GM10847 (cell line): Measurements from ENCODE around the gene ENTPD6.

Source experiments
- POLR2A ChIP-seq: IDR thresholded peaks from 2 replicates; pipeline ENCODE4 v1.6.1; 2011; ENCODE audit not compliant: insufficient read length; ENCODE audit errors: extremely low read depth

Gene ENTPD6

DNA sequence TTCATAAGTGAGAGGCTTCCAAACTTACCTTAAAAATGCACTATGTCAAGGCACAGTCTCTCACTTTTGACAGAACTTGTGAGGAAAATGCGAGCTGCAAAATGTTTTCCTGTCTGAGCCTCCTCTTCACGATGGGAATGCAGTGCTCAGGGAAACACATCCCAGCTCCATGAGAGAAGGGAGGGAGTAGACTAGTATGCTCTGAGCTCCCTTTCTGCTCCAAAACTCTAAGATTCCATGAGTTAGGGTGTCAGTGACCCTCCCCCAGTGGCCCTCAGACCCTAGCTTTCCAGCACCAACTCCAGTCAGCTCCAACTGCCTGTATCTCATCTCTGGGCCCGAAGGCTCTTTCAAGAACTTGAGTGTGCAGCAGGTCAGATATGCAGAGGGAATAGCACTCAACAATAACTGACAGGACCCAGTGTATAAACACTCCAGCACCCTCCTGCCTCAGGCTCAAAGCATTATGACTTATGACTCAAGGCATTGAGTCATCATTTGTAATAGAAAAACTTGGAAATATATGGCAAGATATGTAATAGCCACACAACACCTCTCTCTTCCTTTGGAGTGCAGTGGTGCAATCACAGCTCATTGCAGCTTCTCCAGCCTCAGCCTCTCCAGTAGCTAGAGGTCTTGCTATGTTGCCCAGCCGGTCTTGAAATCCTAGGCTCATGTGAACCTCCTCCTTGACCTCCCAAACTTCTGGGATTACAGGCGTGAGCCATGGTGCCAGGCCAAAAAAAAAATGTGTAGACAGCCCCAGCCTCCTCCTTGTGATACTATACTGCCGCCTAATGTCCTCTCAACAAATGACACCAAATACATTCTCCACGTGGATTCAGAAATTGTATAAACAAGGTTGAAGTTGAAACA lies 16.7 kb upstream of the ENTPD6 start:
- TF ChIP-seq POLR2A: no peak

- TF ChIP-seq POLR2A: no peak
Observed at GRCh38 chr20:25179439-25180089, 15.9 kb upstream of the ENTPD6 start.

- TF ChIP-seq POLR2A: no peak
Observed at GRCh38 chr20:25187220-25187619, 8.3 kb upstream of the ENTPD6 start.

DNA sequence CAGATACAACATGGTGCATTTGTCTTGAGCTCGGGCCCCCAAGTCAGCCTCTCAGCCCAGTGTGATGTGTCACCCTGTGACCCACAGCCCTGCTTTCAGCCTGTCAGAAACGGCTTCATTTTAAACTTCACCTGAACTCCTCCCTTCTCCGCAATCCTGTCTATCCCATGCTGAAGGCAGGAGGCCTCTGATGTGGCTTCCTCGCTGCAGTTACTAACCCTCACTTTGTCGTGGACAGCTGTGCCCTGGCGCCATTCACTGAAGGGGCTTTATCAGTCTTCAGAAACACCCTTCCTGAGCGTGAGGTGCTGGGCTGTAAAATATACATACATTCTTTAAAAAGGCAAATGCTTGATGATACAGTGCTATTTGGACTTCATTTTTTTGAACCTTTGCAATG lies 7.9 kb upstream of the ENTPD6 start:
- TF ChIP-seq POLR2A: no peak

DNA sequence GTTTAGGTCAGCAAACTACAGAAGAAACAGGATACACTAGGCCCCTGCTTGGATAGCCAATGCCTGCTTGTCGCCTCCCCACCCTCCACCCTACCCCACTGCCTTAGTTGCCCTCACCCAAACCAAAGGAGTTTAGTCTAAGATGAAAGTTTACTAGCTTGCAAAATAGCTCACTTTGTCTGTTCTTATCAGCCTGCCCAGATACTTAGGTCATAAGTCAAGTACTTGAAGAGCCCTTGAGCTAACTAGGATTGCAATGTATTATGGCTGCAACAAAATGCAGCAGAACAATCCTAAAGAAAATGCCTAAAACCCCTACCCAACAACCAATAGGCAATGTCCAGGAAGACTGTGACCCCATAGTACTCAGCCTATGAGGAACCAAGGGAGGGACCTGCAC lies 7.3 kb upstream of the ENTPD6 start:
- TF ChIP-seq POLR2A: no peak

- no peak for TF ChIP-seq POLR2A
Observed at GRCh38 chr20:25191051-25191450, 4.5 kb upstream of the ENTPD6 start.

DNA sequence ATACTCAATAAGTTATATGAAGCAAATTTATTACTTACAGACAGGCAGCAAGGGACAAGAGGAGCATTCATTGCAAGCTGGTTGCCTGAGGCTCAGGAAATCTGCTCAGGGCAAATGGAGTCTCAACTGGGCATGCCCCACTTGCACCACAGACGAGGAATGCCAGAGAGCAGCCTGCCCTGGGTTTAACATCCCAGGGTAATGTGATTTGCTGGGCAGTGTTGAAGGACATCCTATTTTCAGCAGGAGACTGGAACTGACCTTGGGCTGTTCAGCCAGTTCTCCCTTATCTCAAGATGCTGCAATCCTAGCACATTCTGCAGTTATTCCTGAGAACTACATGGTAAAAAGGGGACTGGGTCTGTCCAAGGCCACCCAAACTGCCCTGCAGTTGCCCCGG lies 3.8 kb upstream of the ENTPD6 start:
- TF ChIP-seq POLR2A: no peak

- TF ChIP-seq POLR2A: no peak
Observed at GRCh38 chr20:25193843-25194242, 1.7 kb upstream of the ENTPD6 start.

- TF ChIP-seq POLR2A: no peak
Observed at GRCh38 chr20:25194333-25194972, 1.1 kb upstream of the ENTPD6 start.

DNA sequence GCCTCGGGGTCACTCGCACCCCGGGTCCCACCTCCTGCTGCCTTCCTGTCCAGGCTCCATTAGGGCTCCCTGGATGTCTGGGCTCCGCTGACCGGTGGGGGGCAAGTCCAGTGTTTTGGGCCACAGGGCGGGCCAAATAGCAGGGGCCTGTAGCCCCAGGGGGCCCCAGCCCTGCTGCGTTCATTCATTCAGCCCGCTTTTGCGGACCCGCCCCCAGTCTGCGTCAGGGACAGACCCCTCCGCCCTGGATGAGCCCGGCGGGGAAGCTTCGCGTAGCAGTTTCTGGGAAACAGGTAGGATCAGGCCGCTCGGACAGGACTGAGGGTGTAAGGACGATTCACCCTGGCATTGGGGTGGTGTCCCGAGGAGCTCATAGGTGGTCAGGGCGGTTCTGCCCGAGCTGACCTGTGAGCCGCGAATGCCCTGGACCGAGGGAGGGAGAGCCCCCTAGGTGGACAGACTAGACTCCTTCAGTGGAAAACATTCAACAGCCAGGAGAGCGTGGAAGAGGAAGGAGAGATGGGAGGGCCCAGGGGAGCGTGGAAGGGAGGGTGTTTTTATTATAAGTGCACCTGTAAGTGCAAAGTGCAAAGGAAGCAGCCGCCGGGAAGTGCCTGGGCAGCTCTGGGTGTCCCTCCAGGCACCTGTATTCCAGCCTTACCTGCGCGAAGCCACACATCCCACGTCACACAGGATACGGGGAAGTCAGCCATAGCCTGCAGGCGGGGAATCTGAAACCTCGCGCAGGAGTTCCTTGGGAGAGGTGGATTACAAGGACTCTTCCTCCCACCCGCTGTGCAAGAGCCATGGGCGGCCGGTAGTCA lies 662 bp downstream of the ENTPD6 start:
- TF ChIP-seq POLR2A: no peak

- TF ChIP-seq POLR2A: no peak
Observed at GRCh38 chr20:25196786-25197120, 1.2 kb downstream of the ENTPD6 start.

DNA sequence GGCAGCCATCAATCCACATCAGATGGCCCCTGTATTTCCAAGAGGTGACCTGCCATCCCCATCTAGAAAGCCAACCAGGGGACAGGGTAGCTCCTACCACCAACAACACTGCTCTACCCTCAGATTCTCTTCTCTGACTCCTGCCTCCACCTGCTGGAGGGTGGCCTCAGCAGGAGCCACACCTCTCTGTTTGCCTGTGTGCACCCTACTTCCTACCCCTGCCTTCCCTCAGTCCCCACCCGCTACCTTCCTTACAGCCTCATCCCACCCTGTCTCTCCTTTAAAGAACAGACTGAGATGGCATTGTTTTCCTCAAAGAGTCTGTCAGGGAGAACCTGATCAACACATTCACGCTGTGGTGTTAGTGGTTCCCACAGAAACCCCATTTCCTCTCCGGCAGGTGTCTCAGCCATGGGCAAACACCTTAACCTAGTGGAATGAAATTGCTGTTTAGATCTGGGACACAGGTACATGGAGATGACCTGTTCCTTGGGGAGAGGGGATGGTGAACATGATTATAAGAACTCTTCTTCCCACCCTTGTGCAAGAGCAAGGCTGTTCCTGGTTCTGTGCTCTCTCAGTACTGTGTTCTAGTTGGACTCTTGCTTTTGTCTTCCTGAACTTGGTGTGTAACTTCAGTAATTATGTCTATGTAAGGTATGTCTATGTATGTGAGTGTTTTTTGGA lies 1.8 kb downstream of the ENTPD6 start:
- TF ChIP-seq POLR2A: no peak

- TF ChIP-seq POLR2A: no peak
Observed at GRCh38 chr20:25197870-25198190, 2.3 kb downstream of the ENTPD6 start.

DNA sequence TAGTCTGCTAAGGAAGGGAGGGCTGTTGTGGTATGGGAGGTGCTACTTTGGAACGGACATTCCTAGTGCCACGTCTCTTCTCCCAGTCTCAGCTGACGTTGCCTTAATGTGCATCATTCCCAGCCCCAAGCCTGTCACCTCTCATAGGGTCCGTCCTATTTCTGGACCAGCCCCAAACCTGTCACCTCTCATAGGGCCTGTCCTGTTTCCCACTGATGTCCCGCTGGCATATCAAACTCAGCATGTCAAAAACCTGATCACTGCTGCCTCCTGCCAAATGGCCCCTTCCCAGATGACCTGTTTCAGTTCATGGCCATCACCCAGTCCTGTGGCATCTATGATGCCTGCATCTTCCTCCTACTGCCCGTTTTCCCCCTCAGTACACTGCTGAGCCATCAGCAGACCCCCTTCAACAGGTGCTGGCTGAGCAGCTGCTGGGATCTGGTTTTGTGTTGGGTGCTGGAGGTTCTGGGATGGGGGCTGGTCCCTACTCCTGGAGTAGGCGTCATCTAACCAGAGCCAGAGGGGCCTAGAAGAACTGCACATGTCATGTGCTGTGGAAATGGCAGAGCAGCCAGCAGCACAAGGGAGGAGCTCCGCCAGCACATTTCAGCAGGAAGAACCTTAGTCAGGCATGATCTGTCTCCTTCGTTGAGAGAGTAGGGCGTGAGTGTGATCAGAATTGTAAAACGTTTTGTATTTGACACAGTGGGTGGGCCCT lies 3.3 kb downstream of the ENTPD6 start:
- no peak for TF ChIP-seq POLR2A
